Neural progenitor cell (in vitro differentiated cells): Measurements from ENCODE around the gene MAP2K7. TPM values are rescaled to one million over a fixed set of nuclear protein-coding genes. Genes with fewer than 3 reads are reported as not detected.

Source experiments
- DNase-seq: peaks from one replicate; pipeline ENCODE4 v3.0.0-alpha.2; 2016; ENCODE audit warnings: low spot score
- H2AFZ ChIP-seq: fragments of 200-600 bp; sonication (generic); replicated peaks from 2 replicates; pipeline ENCODE4 v1.6.1; 2016; ENCODE audit warnings: antibody characterized with exemption
- H3F3A ChIP-seq: fragments of 200-600 bp; sonication (generic); 2 replicates; pipeline ENCODE4 v1.6.1; 2016; ENCODE audit warnings: antibody characterized with exemption, low read depth
- H3K27ac ChIP-seq: fragments of 200-600 bp; sonication (generic); 2 replicates; pipeline ENCODE4 v1.5.1; 2016; ENCODE audit warnings: mild to moderate bottlenecking
- H3K27me3 ChIP-seq: fragments of 200-600 bp; sonication (generic); 2 replicates; pipeline ENCODE4 v1.6.1; 2016; ENCODE audit warnings: mild to moderate bottlenecking, moderate library complexity
- H3K36me3 ChIP-seq: fragments of 200-600 bp; sonication (generic); 2 replicates; pipeline ENCODE4 v1.5.1; 2016
- H3K4me1 ChIP-seq: fragments of 200-600 bp; sonication (generic); 2 replicates; pipeline ENCODE4 v1.6.1; 2016; ENCODE audit warnings: mixed run types
- H3K4me2 ChIP-seq: fragments of 200-600 bp; sonication (generic); 2 replicates; pipeline ENCODE4 v1.6.1; 2016
- H3K4me3 ChIP-seq: fragments of 200-600 bp; sonication (generic); 2 replicates; pipeline ENCODE4 v1.5.1; 2016
- H3K79me2 ChIP-seq: fragments of 200-600 bp; sonication (generic); 2 replicates; pipeline ENCODE4 v1.6.1; 2016; ENCODE audit warnings: low read depth
- H3K9ac ChIP-seq: fragments of 200-600 bp; sonication (generic); 2 replicates; pipeline ENCODE4 v1.6.1; 2016
- H3K9me3 ChIP-seq: fragments of 200-600 bp; sonication (generic); 2 replicates; pipeline ENCODE4 v1.5.1; 2016; ENCODE audit warnings: low read depth
- H4K20me1 ChIP-seq: fragments of 200-600 bp; sonication (generic); 2 replicates; pipeline ENCODE4 v1.6.1; 2016; ENCODE audit warnings: low read depth
- H3K27ac Mint-ChIP-seq: 3 replicates; pipeline ENCODE4 v1.8.0; 2021; ENCODE audit warnings: mixed read lengths
- H3K27me3 Mint-ChIP-seq: 2 replicates; pipeline ENCODE4 v1.8.0; 2022; ENCODE audit warnings: low read depth, mild to moderate bottlenecking, inconsistent platforms, moderate library complexity, mixed read lengths; ENCODE audit not compliant: insufficient read depth
- H3K36me3 Mint-ChIP-seq: 3 replicates; pipeline ENCODE4 v1.8.0; 2021; ENCODE audit warnings: mixed read lengths
- H3K4me1 Mint-ChIP-seq: 3 replicates; pipeline ENCODE4 v1.8.0; 2021; ENCODE audit warnings: mixed read lengths
- H3K4me3 Mint-ChIP-seq: 3 replicates; pipeline ENCODE4 v1.8.0; 2021; ENCODE audit warnings: mild to moderate bottlenecking, moderate library complexity, mixed read lengths
- H3K9me3 Mint-ChIP-seq: 3 replicates; pipeline ENCODE4 v1.8.0; 2020; ENCODE audit warnings: mixed read lengths
- CTCF ChIP-seq: fragments of 200-600 bp; sonication (generic); IDR thresholded peaks from 2 replicates; pipeline ENCODE4 v1.5.1; 2017; ENCODE audit warnings: antibody characterized with exemption, mild to moderate bottlenecking
- EZH2 ChIP-seq: fragments of 200-600 bp; sonication (generic); IDR thresholded peaks from 2 replicates; pipeline ENCODE4 v1.6.1; 2017; ENCODE audit warnings: antibody characterized with exemption, mild to moderate bottlenecking, moderate library complexity
- EZH2phosphoT487 ChIP-seq: fragments of 200-600 bp; sonication (generic); IDR thresholded peaks from 2 replicates; pipeline ENCODE4 v1.6.1; 2017; ENCODE audit warnings: antibody characterized with exemption
- total RNA-seq: library from RNA; depleted of rRNA; stranded (reverse); fragments of >200 nt; gene quantifications from 2 replicates; pipeline ENCODE4 v1.2.3, GENCODE V29; 2015; ENCODE audit warnings: low replicate concordance

Gene MAP2K7
- total RNA-seq, result 14.4 and 20.7 TPM in 2 replicates

DNA sequence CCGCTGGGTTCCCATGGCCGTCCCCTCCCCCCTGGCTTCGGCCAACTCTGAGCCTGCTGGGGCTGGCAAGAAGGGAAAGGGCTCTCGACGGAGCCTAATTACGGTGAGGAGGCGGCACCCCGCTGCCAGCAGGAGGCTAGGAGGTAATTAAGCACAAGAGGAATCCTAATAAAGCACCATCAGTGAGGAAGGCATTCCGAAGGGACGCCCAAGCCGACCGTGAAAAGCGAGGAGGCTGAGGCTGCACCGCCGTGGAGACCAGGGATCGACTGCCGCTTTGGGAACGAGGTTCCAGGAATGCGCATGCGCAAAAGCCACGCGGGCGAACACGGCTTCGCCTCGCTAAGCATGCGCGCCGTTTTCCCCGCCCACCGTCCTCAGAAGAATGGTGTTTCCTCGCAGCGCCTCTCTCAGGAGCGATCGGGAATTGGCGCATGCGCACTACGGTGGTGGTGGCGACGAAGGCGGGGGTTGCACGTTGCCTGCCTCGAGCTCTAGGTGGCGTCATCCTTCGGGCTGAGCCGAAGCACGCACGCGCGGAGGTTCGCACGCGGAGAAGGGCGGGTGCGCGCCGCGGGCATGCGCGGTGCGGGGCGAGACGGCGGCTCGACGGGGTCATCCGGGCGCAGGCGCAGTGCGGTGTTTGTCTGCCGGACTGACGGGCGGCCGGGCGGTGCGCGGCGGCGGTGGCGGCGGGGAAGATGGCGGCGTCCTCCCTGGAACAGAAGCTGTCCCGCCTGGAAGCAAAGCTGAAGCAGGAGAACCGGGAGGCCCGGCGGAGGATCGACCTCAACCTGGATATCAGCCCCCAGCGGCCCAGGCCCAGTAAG is at the start of gene MAP2K7:
Gene MAP2K7, plus strand, starts transcription at position 634 of the 830 bp plus-strand sequence. Its CDS starts 68 bp downstream, at position 702.
- TF ChIP-seq CTCF, result peak; percentile 71
- TF ChIP-seq EZH2phosphoT487, result no peak
- peaks cover 5% of the 10 kb centered on the region for H3K27me3 ChIP-seq
- peak; percentile 100 for DNase-seq
- Mint-ChIP-seq H3K9me3 (no peaks in the 10 kb centered on the region), H3K4me3 (peak within 1 kb of the TSS; percentile 92), H3K4me1 (peaks cover 20% of the 10 kb centered on the region), H3K27ac (peak within 1 kb of the TSS; percentile 93), H3K27me3 (peaks cover 5% of the 10 kb centered on the region), H3K36me3 (peaks cover 2% of the 10 kb centered on the region)
- H3K4me2 ChIP-seq, result peak within 1 kb of the TSS; percentile 88
- H3K4me3 ChIP-seq, result peak within 1 kb of the TSS; percentile 91
- H3F3A ChIP-seq, result peaks cover 9% of the 10 kb centered on the region
- H3K4me1 ChIP-seq, result peaks cover 11% of the 10 kb centered on the region
- H3K79me2 ChIP-seq, result peaks cover 37% of the 10 kb centered on the region
- H3K27ac ChIP-seq, result no peak within 1 kb of the TSS
- no peak within 1 kb of the TSS for H3K9ac ChIP-seq
- peak within 1 kb of the TSS; percentile 49 for H2AFZ ChIP-seq
- peaks cover 44% of the 10 kb centered on the region for H4K20me1 ChIP-seq
- no peaks in the 10 kb centered on the region for H3K9me3 ChIP-seq
- no peaks in the 10 kb centered on the region for H3K36me3 ChIP-seq

DNA sequence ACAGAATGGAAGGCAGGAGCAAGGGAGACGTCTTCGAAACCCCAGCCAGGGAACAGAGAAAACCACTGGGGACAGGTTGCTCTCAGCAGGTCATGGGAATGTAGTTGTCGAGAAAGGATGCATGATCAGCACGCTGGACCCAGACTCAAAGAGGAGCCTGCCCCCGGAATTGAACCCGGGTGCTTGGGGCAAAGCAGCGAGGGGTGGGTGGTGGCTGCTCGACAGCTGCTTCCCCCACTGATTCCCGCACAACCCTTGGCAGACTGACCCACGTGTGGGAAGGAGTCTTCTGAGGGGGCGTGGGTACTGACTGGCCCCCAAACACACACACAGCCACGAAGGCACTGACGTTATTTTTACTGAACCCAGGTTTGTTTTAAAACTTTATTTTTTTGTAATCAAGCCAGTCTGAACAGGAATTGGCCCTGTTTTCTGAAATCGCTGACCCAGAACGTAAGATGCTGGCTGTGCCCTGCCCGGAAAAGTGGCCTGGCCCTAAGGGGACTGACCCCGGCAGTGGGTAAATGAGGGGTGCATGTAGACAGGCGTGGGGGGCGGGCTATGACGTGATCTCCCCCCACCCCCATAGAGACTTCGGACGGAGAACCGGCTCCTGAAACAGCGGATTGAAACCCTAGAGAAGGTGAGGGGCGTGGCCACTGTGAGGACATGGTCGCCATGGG is 48.1 kb upstream of the MAP2K7 start:
- Histone ChIP-seq H2AFZ (no peak overlapping the region), H3K9ac (no peak overlapping the region), H3K27me3 (peaks cover 59% of the 10 kb centered on the region), H3K36me3 (no peaks in the 10 kb centered on the region), H3K27ac (no peak overlapping the region), H3K9me3 (no peaks in the 10 kb centered on the region), H3K79me2 (no peaks in the 10 kb centered on the region), H4K20me1 (peaks cover 18% of the 10 kb centered on the region), H3F3A (peaks cover 9% of the 10 kb centered on the region), H3K4me1 (peaks cover 6% of the 10 kb centered on the region), H3K4me2 (no peak overlapping the region), H3K4me3 (no peak overlapping the region)
- Mint-ChIP-seq H3K27ac (no peak overlapping the region), H3K27me3 (peaks cover 15% of the 10 kb centered on the region), H3K4me3 (no peak overlapping the region), H3K36me3 (no peaks in the 10 kb centered on the region), H3K9me3 (no peaks in the 10 kb centered on the region), H3K4me1 (peaks cover 13% of the 10 kb centered on the region)
- DNase-seq, result no peak
- TF ChIP-seq EZH2phosphoT487 (no peak), EZH2 (no peak), CTCF (no peak)

DNA sequence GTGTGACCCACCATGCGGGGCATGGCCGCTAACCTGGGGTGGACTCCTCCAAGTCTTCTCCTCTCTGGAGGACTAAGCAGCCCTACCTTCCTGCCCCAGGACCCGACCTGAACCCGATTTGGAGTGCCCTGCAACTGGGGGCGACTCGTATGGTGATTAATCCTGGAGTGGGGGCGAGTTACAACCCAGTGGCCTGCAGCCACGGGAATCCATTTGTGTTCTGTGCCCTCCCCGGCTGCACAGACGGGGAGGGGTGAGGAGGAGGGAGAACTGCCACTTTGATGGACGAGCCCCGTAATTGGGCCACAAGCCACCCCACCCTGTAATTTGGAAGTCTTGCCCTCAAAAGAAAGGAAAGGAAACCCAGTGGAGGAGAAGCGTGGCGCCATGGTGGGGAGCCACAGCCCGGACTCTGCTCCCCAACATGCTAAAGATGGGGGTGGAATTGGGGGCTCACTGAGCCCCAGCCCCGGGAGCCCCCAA is 47.5 kb upstream of the MAP2K7 start:
- H4K20me1 ChIP-seq, result peaks cover 21% of the 10 kb centered on the region
- DNase-seq, result no peak
- Mint-ChIP-seq H3K4me1 (peaks cover 13% of the 10 kb centered on the region), H3K4me3 (no peak overlapping the region), H3K27me3 (peaks cover 18% of the 10 kb centered on the region), H3K27ac (no peak overlapping the region), H3K9me3 (no peaks in the 10 kb centered on the region), H3K36me3 (no peaks in the 10 kb centered on the region)
- H3K9ac ChIP-seq, result no peak overlapping the region
- no peak overlapping the region for H3K27ac ChIP-seq
- H3K36me3 ChIP-seq, result no peaks in the 10 kb centered on the region
- H3K9me3 ChIP-seq, result no peaks in the 10 kb centered on the region
- peaks cover 6% of the 10 kb centered on the region for H3K4me1 ChIP-seq
- no peak overlapping the region for H2AFZ ChIP-seq
- peaks cover 65% of the 10 kb centered on the region for H3K27me3 ChIP-seq
- no peak for TF ChIP-seq CTCF
- no peak for TF ChIP-seq EZH2
- no peak overlapping the region for H3K4me3 ChIP-seq
- H3K4me2 ChIP-seq, result no peak overlapping the region
- peaks cover 12% of the 10 kb centered on the region for H3F3A ChIP-seq
- H3K79me2 ChIP-seq, result no peaks in the 10 kb centered on the region
